GM21717 (cell line): Measurements from ENCODE around the gene EMC1.
"Not testable (repeated sequence)": the region's sequence is repeated elsewhere in the genome, so short reads cannot be mapped to it uniquely, and the experiment has no call there.

Experiments
- ATAC-seq: cut with Tn5 transposase; IDR thresholded peaks from one replicate; pipeline ENCODE4 v1.9.1; 2021; ENCODE audit warnings: mild to moderate bottlenecking, moderate library complexity; ENCODE audit not compliant: unreplicated experiment

EMC1 gene

DNA sequence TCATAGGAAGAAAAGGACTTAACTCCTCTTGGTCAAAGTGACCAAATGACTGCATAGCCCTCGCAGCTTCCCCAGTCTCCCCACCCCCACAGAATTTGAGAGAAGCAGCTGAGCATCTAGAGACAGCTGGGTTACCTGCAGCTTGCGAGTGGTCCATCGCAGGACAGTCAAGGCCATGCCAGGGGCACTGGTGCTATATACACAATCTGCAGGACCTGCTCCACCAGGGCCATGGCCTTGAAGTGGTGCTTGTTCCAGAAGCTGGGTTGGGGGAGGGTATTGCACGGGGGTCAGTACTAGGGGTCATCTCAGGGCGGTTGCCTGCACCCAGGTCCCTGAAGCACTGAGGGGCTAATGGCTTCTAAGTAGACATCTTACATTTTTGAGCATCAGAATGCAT lies 10.7 kb upstream of the EMC1 start:
- ATAC-seq = no peak

DNA sequence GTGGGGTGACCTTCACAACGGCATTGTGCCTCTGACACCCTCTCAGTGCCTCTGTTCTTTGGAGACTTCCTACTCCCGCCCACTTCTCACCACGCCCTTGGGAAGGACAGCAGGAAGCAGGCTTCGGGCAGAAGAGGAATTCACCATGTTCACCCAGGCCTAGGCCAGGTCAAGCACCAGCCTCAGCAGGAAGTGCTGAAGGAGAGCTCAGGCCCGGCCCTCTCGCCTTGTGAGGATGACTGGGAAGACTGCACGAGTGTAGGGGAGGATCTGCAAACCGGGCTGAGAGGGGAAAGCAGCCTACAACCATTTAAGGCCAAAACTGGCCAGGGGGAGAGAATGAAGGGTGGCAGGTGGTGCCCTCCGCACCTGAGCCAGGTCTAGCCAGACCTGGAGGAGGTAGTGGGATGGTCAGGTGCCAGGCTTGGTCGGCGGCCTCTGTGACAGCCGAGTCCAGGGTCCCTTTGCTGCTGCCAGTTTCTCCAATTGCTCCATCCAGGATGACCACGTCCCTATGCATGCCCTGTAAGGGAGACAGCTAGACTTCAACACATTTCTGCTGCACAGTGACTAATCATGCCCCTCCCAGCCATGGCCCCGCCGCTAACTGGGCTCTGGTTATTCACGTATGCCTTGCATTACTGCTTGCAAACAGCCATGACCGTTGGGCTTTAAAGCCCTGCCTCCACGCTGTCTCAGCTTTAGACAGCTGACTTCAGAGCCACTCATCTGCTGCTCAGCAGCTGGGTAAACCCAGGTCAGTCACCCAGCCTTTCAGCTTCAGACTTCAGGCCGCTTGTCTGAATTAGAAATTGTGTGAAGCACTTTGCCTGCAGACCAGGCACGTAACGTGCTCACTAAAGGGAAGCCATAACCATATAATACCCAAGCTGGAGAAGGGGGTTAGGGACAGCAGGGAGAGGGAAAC lies 9.2 kb upstream of the EMC1 start:
- ATAC-seq = no peak

DNA sequence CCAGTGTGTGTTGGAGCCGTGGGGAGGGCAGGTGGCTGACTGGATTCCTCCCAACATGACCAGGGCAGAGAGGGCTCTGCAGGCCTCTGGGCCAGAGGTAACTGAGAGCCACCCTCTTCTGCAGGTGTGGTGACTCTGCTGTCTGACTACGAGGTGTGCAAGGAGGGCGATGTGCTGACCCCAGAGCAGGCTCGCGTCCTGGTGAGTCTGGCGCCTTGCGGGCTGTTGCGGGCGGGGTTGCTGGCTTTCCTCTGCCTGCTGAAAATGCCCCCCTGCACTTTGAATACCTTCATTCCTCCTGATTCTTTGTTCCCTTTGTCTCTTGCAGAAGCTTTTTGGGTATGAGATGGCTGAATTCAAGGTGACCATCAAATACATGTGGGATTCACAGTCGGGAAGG lies 7.0 kb upstream of the EMC1 start:
- ATAC-seq = no peak

DNA sequence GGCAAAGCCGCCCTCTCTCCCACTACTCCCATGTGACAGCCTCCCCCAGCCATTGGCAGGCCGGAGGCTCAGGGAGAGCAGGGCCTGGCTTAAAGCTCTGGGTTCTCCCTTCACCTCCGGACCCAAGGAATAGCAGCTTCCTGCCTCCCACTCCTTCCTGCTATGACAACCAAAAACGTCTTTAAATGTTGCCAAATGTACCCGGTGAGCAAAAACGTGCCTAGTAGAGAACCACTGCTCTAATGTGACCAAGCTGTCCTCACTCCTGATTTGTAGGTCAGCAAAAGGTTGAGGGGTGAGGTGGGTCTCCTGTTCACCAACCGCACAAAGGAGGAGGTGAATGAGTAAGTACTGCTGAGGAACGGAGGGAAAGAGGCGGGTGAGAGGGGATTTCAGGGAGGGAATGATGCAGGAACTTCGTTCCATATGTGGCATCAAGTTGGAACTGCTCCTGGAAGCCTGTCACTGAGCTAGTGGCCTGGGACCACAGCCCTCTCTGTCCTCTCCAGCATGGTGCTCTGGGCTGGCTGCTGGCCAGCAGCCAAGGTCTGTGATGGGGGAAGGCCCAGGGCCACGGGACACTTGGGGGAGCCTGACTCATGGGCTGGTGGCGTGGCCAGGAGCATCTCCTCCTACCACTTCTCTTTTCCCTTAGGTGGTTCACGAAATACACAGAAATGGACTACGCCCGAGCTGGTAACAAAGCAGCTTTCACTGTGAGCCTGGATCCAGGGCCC lies 6.0 kb upstream of the EMC1 start:
- no peak for ATAC-seq

DNA sequence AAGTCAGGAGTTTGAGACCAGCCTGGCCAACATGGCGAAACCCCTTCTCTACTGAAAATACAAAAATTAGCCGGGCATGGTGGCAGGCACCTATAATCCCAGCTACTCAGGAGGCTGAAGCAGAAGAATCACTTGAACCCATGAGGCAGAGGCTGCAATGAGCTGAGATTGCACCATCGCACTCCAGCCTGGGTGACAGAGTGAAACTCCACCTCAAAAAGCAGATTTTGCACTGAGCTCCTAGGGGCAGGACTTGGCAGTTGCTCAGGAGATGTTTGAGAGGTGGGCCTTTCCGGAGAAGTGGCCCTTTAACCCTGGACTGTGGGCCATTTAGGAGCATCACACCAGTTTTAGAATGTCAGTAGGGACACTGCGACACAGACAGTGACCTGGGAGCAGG lies 5.0 kb upstream of the EMC1 start:
- not testable (repeated sequence) for ATAC-seq

DNA sequence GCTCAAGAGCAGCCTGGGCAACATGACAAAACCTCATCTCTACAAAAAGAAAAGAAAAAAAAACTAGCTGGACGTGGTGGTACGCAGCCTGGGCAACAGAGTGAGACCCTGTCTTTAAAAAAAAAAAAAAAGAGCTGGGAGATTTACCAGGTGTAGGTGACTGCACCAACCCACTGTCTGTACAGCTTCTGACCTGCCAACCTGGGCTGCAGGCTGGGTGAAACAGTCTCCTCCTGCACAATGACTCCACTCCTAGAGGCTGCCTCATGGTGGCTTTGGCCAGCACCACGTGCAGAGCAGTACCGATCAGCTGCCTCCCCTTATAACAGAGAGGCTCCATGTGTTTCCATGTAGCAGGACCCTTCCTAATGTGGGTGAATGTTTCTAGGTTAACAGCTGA lies 4.0 kb upstream of the EMC1 start:
- no peak for ATAC-seq

DNA sequence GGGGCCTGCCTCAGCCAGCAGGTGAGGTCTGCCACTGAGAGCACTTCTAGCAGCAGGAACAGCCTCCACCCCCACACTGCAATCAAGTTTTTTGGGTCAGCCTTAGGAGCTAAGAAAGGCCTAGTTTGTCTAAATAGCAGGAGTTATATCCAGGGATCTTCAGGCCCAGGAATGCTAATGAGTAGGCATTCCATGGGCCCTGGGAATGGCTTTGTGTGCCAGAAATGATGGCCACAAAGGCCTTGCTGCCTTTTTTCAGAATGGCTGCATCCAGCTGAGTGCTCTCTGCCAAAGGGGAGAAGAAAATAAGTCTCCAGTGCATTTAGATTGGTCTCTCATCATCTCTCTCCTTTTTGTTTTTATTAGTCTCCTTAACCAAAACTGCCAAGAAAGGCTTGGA lies 3.1 kb upstream of the EMC1 start:
- no peak for ATAC-seq

DNA sequence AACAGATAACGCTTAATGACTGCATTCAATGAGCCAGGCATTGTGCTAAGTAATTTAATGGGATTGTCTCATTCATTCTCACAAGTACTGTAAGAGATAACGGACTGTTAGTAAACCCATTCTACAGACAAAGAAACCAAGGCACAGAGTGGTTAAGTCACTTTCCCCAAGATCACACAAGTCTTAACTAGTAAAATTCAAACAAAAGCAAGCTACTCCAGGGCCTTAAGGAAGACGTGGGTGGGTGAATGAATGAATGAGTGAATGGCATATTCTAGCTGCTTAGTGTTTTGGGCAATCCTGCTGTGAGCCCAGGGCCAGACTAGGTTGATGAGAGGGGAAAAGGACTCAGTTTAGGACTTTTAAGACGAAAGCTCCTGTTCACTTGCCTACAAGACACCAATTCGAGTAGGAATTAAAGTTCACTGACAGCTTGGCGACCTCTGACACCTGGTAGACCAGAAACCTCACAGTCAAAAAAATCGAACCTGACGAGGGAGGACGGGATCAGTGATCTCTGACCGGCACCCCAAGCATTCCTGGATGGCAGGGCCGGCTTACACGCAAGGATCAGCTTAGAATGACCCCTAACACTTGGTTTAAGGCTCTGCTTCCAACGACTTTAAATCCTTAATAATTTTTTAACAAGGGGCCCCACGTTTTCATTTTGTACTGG lies 557 bp downstream of the EMC1 start:
- no peak for ATAC-seq

DNA sequence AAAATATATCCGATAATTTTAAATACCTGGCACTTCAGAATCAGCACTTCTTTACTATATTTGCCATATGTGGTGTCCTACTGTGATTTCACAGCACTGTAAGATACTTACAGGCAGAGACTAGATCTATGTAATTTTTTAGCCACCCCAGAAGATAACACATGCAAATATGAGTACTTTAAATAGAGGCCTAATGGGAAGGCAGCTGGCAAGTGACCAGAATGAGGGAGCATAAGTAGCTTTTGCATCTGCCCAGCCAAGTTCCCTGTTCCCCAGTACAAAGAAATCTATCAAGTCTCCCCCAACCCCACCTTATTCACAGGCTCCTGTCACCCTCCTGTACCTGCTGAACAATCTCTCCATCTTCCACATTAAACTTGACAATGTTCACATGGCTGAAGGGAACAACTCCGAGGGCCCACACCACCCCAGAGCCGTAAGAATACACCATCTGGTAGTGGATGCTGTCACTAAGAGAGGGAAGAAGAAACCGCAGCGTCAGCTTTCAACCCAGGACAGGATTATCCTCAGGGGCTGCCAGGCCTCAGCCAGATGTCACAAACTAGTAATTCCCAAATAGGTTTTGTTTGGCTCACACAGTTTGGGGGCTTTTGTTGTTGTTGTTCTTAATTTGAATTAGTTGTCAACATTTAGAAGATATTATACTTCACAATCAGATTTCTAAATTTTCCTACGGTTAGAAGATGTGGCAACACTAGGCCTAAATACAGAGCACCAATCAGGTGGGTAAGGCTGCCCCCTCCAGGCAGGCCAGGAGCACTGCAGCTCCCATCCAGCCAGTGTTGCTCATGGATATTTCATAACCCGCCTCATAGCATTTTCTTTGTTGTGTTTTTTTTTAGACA lies 10.4 kb downstream of the EMC1 start:
- ATAC-seq = no peak

DNA sequence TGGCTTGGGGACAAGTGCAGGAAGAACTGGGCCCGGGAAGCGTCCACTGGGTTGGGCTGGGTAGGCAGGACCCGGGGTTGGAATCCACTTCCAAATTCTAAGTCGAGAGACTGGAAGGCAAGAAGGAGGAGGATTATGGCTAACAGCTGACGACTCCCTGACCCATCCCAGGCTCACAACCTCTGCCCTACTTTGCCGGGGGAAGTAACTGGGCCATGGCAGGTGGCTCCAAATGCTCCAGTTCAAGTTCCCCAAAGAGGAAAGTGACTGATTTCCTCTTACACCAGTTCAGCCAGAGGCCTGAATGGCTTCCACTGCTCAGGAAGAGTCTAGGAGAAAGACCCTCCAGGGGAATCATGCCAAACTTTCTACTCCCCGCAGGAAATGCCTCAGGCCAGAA lies 11.4 kb downstream of the EMC1 start:
- no peak for ATAC-seq

DNA sequence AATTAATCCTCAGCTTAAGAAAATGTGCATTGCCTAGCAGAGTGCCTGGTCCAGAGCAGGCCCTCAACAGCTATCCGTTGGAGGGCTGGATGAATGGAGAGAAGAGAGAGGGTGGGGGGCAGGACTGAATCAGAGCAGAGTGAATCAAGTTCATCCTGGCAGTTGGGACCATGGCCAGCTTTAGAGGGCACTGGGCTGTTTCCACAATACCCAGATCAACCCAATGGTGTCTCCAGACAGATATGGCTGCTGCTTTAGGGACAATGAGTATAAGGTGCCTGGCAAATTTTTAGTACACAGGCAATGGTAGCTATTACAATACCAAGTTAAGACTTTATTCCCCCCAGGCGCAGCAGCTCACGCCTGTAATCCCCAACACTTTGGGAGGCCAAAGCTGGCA lies 17.1 kb downstream of the EMC1 start:
- ATAC-seq = no peak

DNA sequence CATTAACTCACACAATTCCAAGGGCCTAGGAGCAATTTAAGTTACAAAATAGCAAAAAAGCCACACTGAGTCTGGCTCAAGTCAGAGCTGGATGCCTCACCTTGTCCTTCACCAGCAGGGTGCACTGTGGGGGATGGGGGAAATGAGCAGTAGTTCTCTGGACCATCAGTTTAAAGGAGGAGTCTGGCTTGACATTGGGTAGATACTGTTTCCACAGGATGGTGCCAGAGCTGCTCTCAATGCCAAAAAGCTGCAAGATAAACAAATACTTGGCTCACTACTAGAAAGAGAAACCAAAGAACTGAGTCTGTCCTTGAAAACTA lies 18.8 kb downstream of the EMC1 start:
- no peak for ATAC-seq

DNA sequence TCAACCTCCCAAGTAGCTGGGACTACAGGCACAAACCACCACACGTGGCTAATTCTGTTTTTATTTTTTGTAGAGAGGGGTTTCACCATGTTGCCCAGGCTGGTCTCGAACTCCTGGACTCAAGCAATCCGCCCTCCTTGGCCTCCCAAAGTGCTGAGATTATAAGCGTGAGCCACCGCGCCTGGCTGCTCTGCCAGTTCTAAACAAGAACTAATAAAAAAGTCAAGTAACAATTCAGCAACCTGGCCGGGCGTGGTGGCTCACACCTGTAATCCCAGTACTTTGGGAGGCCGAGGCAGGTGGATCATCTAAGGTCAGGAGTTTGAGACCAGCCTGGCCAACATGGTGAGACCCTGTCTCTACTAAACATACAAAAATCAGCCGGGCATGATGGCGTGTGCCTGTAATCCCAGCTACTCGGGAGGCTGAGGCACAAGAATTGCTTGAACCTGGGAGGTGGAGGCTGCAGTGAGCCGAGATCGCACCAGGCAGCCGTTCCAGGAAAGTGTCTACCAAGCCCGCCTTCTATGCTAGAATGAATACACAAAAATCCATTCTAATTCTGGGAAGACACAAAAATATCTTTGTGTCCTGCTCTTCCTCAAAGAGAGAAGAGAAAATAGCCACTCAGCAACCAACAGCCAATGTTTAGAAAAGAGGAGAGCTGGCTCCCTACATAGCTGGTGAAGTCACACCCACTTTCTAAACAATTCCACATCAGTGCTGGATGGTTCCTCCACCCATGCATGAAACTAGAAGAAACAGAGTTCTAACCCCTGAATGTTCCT lies 19.4 kb downstream of the EMC1 start:
- ATAC-seq = not testable (repeated sequence)

DNA sequence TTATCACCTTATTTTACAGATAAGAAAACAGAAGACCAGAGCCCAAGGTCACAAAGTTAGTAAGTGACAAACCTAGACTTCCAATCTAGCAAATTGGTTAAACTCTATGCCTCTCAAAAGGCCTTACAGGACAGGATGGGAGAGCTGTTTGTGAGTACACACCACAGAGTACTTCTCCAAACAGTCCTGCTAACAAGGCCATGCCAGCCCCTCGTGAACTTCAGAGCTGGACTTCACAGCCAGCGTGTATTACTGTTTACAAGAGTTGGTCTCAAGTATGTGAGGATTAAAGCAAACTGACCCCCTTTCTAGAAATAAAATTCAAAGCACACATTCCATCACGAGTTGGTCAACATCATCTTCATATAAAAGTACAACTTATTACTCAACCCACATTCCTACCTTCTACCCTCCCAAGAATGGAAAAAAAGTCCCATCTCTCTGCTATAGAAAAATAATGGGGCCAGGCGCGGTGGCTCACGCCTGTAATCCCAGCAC lies 21.4 kb downstream of the EMC1 start:
- no peak for ATAC-seq

DNA sequence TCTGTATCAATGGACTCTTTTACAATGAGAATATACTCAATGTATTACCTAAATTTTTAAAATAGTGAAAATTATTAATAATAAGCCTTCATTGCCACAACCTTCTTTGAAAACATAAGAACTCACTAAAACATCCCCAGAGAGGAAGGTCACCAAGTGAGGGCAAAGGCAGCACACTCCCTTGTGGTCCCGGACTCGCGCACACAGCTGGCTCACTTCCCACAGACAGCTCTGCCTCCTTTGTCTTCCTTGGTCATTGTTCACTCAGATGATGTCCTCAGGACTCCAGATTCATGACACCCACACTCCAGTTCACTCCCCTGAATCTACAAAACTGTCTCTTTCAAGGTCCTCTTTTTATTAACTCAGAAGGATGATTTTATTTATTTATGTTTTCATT lies 22.1 kb downstream of the EMC1 start:
- no peak for ATAC-seq

DNA sequence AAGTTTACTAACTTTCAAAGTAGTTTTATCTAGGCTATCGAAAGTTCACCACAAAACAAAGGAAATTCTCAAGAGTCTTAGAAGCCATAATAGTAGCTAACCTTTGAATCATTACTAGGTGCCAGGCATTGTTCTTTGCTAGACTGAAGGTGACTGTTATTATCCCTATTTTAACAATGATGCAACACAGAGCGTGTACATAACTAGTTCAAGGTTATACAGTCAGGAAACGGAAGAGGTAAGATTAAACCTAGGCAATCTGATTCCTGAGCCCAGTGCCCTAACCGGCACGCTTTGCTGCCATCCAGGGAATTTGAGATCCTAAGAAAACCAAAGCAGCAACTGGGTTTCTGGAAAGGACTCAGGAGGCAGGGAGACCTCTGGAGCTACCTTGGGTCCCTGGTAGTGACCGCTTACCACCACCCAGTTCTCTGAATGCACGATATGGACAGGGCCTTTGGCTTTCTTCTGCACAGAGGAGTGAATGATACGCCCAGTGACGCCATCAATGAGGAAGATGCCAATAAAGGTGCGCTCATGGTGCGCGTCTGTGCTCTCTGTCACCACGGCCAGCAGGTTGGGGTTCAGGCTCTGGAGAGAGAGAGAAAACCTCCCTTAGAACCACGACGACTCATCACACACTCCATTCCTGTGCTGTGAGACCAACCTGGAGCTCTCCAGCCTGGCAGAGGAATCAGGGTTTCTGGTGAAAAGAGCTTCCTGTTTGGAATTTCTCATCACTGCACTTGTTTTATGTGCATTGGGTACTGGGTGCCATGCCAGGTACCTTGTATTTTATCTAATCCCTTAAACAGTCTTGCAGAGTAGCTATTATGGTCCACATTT lies 28.1 kb downstream of the EMC1 start:
- no peak for ATAC-seq

DNA sequence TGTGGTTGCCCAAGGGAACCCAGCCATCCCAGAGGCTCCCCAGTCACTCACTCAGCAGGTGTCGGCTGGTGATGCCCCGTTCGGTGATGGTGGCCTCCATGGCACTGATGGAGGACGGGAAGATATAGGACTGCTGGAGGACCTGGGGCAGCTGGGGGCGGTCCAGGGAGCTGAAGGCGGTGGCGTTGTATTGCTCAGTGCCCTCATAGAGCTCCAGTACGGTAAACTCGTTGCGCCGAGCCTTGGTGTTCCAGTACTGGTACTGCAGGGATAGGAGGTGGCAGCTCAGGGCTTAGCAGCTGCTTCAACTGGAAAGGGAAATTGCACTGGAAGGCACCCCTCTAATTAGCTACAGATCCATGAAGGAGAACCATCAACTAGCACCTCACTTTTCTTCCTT lies 28.8 kb downstream of the EMC1 start:
- ATAC-seq = no peak

DNA sequence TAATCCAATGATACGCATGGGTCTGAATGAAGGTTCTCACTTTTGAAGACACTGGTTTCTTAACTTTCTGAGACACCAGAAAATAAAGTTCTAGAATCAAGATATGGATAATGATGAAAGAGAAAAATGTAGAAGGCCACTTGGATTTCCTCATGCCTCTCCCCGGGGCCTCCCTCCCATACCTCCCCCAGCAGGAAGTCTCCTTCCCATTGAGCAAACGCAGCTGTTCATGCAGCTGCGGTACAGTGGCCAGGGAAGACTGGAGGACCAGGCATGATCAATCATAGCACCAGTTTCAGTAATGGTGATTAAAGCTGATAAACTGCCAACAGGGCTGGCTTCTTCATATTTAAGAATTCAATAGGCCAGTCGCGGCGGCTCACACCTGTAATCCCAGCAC lies 30.3 kb downstream of the EMC1 start:
- no peak for ATAC-seq
